Measurements from ENCODE around the gene ERICH6. TPM values are rescaled to one million over a fixed set of nuclear protein-coding genes. Genes with fewer than 3 reads are reported as not detected.
A peak's percentile ranks its signal among the peaks of the same experiment; 100 is the strongest.

ERICH6 gene
- total and polyA plus RNA-seq, 5 donors from 2014 or later: 0.17 to 0.77 TPM; not detected in 3

GRCh38 chr3:150663461-150663860, 40.3 kb downstream of the ERICH6 start:
- no peaks in the 10 kb centered on the region for H3K9me3 ChIP-seq (ENCODE audit: control insufficient read depth in 2 of 2, low read length in 2 of 2)
- peak overlapping the region in 1 of 3 donors; percentile 18 for H3K27ac Mint-ChIP-seq

GRCh38 chr3:150662410-150663200, 41.1 kb downstream of the ERICH6 start:
- Mint-ChIP-seq H3K4me3 (no peak overlapping the region), H3K36me3 (no peaks in the 10 kb centered on the region), H3K9me3 (peaks cover 0 to 2% (median 0%) of the 10 kb centered on the region in 7 donors), H3K27ac (peak overlapping the region in 1 of 3 donors; percentile 18), H3K27me3 (peaks cover 40% of the 10 kb centered on the region), H3K4me1 (peaks cover 7 to 19% (median 12%) of the 10 kb centered on the region in 4 donors)
- no peaks in the 10 kb centered on the region for H3K4me1 ChIP-seq (ENCODE audit: control insufficient read depth, insufficient read depth, low read length, poor library complexity, severe bottlenecking)
- DNase-seq (no peak), ATAC-seq (ENCODE audit: low read depth in 2 of 2) (no peak)
- no peak overlapping the region for H3K27ac ChIP-seq (ENCODE audit: insufficient read depth, low read length, poor library complexity, severe bottlenecking)
- H3K36me3 ChIP-seq (ENCODE audit: control insufficient read depth, insufficient read depth, low read length): no peaks in the 10 kb centered on the region
- H3K9me3 ChIP-seq (ENCODE audit: control insufficient read depth in 2 of 2, low read length in 2 of 2): no peaks in the 10 kb centered on the region
- H3K4me3 ChIP-seq (ENCODE audit: low read depth, low read length): no peak overlapping the region
- peaks cover 8% of the 10 kb centered on the region for H3K27me3 ChIP-seq (ENCODE audit: control insufficient read depth, insufficient read depth, low read length)

More at GRCh38 chr3:150663461-150663860, 40.3 kb downstream of the ERICH6 start:
- Mint-ChIP-seq H3K36me3 (no peaks in the 10 kb centered on the region), H3K4me3 (no peak overlapping the region), H3K4me1 (peaks cover 7 to 19% (median 12%) of the 10 kb centered on the region in 4 donors), H3K27me3 (peaks cover 47% of the 10 kb centered on the region), H3K9me3 (peaks cover 0 to 2% (median 0%) of the 10 kb centered on the region in 7 donors)
- H3K27ac ChIP-seq (ENCODE audit: insufficient read depth, low read length, poor library complexity, severe bottlenecking): no peak overlapping the region
- DNase-seq: no peak
- H3K36me3 ChIP-seq (ENCODE audit: control insufficient read depth, insufficient read depth, low read length): no peaks in the 10 kb centered on the region
- peaks cover 8% of the 10 kb centered on the region for H3K27me3 ChIP-seq (ENCODE audit: control insufficient read depth, insufficient read depth, low read length)
- no peak overlapping the region for H3K4me3 ChIP-seq (ENCODE audit: low read depth, low read length)
- H3K4me1 ChIP-seq (ENCODE audit: control insufficient read depth, insufficient read depth, low read length, poor library complexity, severe bottlenecking): no peaks in the 10 kb centered on the region
- ATAC-seq (ENCODE audit: low read depth in 2 of 2): no peak

- H3K36me3 Mint-ChIP-seq: no peaks in the 10 kb centered on the region
- no peak for DNase-seq
- peaks cover 0 to 3% (median 0%) of the 10 kb centered on the region in 7 donors for H3K9me3 Mint-ChIP-seq
- H3K9me3 ChIP-seq (ENCODE audit: control insufficient read depth in 2 of 2, low read length in 2 of 2): no peaks in the 10 kb centered on the region
- peaks cover 3% of the 10 kb centered on the region for H3K27me3 ChIP-seq (ENCODE audit: control insufficient read depth, insufficient read depth, low read length)
- H3K27ac ChIP-seq (ENCODE audit: insufficient read depth, low read length, poor library complexity, severe bottlenecking): no peak overlapping the region
- H3K4me1 ChIP-seq (ENCODE audit: control insufficient read depth, insufficient read depth, low read length, poor library complexity, severe bottlenecking): no peaks in the 10 kb centered on the region
- H3K36me3 ChIP-seq (ENCODE audit: control insufficient read depth, insufficient read depth, low read length): no peaks in the 10 kb centered on the region
- H3K27me3 Mint-ChIP-seq: peaks cover 37% of the 10 kb centered on the region
- H3K4me3 ChIP-seq (ENCODE audit: low read depth, low read length): no peak overlapping the region
- H3K4me1 Mint-ChIP-seq: peaks cover 0 to 4% (median 0%) of the 10 kb centered on the region in 4 donors
- ATAC-seq (ENCODE audit: low read depth in 2 of 2): no peak
- H3K4me3 Mint-ChIP-seq: no peak overlapping the region
- H3K27ac Mint-ChIP-seq: no peak overlapping the region
These were observed 47.4 kb downstream of the ERICH6 start for GRCh38 chr3:150656316-150656715.

GRCh38 chr3:150653110-150653561, 50.6 kb downstream of the ERICH6 start:
- no peak for DNase-seq
- Histone ChIP-seq H3K4me3 (ENCODE audit: low read depth, low read length) (no peak overlapping the region), H3K27ac (ENCODE audit: insufficient read depth, low read length, poor library complexity, severe bottlenecking) (no peak overlapping the region), H3K27me3 (ENCODE audit: control insufficient read depth, insufficient read depth, low read length) (peaks cover 4% of the 10 kb centered on the region), H3K36me3 (ENCODE audit: control insufficient read depth, insufficient read depth, low read length) (no peaks in the 10 kb centered on the region), H3K4me1 (ENCODE audit: control insufficient read depth, insufficient read depth, low read length, poor library complexity, severe bottlenecking) (no peaks in the 10 kb centered on the region), H3K9me3 (ENCODE audit: control insufficient read depth in 2 of 2, low read length in 2 of 2) (no peaks in the 10 kb centered on the region)
- H3K9me3 Mint-ChIP-seq: peaks cover 0 to 3% (median 0%) of the 10 kb centered on the region in 7 donors
- no peak for ATAC-seq (ENCODE audit: low read depth in 2 of 2)
- H3K27me3 Mint-ChIP-seq: peaks cover 28% of the 10 kb centered on the region
- H3K36me3 Mint-ChIP-seq: no peaks in the 10 kb centered on the region
- H3K4me1 Mint-ChIP-seq: peaks cover 0 to 2% (median 0%) of the 10 kb centered on the region in 4 donors
- H3K4me3 Mint-ChIP-seq: no peak overlapping the region
- H3K27ac Mint-ChIP-seq: no peak overlapping the region

- H3K27me3 Mint-ChIP-seq: peaks cover 16% of the 10 kb centered on the region
- no peaks in the 10 kb centered on the region for H3K36me3 Mint-ChIP-seq
- Histone ChIP-seq H3K27me3 (ENCODE audit: control insufficient read depth, insufficient read depth, low read length) (no peaks in the 10 kb centered on the region), H3K9me3 (ENCODE audit: control insufficient read depth in 2 of 2, low read length in 2 of 2) (no peaks in the 10 kb centered on the region), H3K4me3 (ENCODE audit: low read depth, low read length) (no peak overlapping the region), H3K4me1 (ENCODE audit: control insufficient read depth, insufficient read depth, low read length, poor library complexity, severe bottlenecking) (peaks cover 14% of the 10 kb centered on the region), H3K27ac (ENCODE audit: insufficient read depth, low read length, poor library complexity, severe bottlenecking) (no peak overlapping the region), H3K36me3 (ENCODE audit: control insufficient read depth, insufficient read depth, low read length) (no peaks in the 10 kb centered on the region)
- DNase-seq (no peak), ATAC-seq (ENCODE audit: low read depth in 2 of 2) (no peak)
- H3K9me3 Mint-ChIP-seq: peaks cover 0 to 3% (median 0%) of the 10 kb centered on the region in 7 donors
- no peak overlapping the region for H3K27ac Mint-ChIP-seq
- peaks cover 10 to 20% (median 15%) of the 10 kb centered on the region in 4 donors for H3K4me1 Mint-ChIP-seq
- no peak overlapping the region for H3K4me3 Mint-ChIP-seq
These were observed 63.5 kb downstream of the ERICH6 start for GRCh38 chr3:150640256-150640655.

GRCh38 chr3:150639262-150639661, 64.5 kb downstream of the ERICH6 start:
- ATAC-seq (ENCODE audit: low read depth in 2 of 2) (no peak), DNase-seq (no peak)
- H3K36me3 ChIP-seq (ENCODE audit: control insufficient read depth, insufficient read depth, low read length): no peaks in the 10 kb centered on the region
- H3K27me3 Mint-ChIP-seq: peaks cover 15% of the 10 kb centered on the region
- H3K27me3 ChIP-seq (ENCODE audit: control insufficient read depth, insufficient read depth, low read length): no peaks in the 10 kb centered on the region
- H3K9me3 Mint-ChIP-seq: peaks cover 0 to 3% (median 0%) of the 10 kb centered on the region in 7 donors
- H3K4me3 ChIP-seq (ENCODE audit: low read depth, low read length): no peak overlapping the region
- peaks cover 19% of the 10 kb centered on the region for H3K4me1 ChIP-seq (ENCODE audit: control insufficient read depth, insufficient read depth, low read length, poor library complexity, severe bottlenecking)
- no peak overlapping the region for H3K27ac ChIP-seq (ENCODE audit: insufficient read depth, low read length, poor library complexity, severe bottlenecking)
- no peaks in the 10 kb centered on the region for H3K36me3 Mint-ChIP-seq
- no peak overlapping the region for H3K4me3 Mint-ChIP-seq
- no peaks in the 10 kb centered on the region for H3K9me3 ChIP-seq (ENCODE audit: control insufficient read depth in 2 of 2, low read length in 2 of 2)
- peaks cover 15 to 30% (median 23%) of the 10 kb centered on the region in 4 donors for H3K4me1 Mint-ChIP-seq
- H3K27ac Mint-ChIP-seq: no peak overlapping the region

- no peak for ATAC-seq (ENCODE audit: low read depth in 2 of 2)
- H3K27me3 Mint-ChIP-seq: no peaks in the 10 kb centered on the region
These were observed 67.5 kb downstream of the ERICH6 start for GRCh38 chr3:150636258-150636657.

More at GRCh38 chr3:150636258-150636657, 67.5 kb downstream of the ERICH6 start:
- H3K36me3 Mint-ChIP-seq: no peaks in the 10 kb centered on the region
- Histone ChIP-seq H3K4me3 (ENCODE audit: low read depth, low read length) (peak overlapping the region; percentile 58), H3K27ac (ENCODE audit: insufficient read depth, low read length, poor library complexity, severe bottlenecking) (peak overlapping the region; percentile 57), H3K27me3 (ENCODE audit: control insufficient read depth, insufficient read depth, low read length) (no peaks in the 10 kb centered on the region), H3K36me3 (ENCODE audit: control insufficient read depth, insufficient read depth, low read length) (no peaks in the 10 kb centered on the region), H3K9me3 (ENCODE audit: control insufficient read depth in 2 of 2, low read length in 2 of 2) (no peaks in the 10 kb centered on the region), H3K4me1 (ENCODE audit: control insufficient read depth, insufficient read depth, low read length, poor library complexity, severe bottlenecking) (peaks cover 19% of the 10 kb centered on the region)
- no peaks in the 10 kb centered on the region for H3K9me3 Mint-ChIP-seq
- peaks cover 26 to 31% (median 28%) of the 10 kb centered on the region in 4 donors for H3K4me1 Mint-ChIP-seq
- DNase-seq: no peak
- peak overlapping the region in 3 of 4 donors; percentile 26 to 69 (median 36) for H3K4me3 Mint-ChIP-seq
- peak overlapping the region; percentile 79 to 91 (median 91) for H3K27ac Mint-ChIP-seq
